GM23248 (cell line): ENCODE measurements around the gene RIMOC1.

Source experiments
- EZH2 ChIP-seq: fragments of 200-600 bp; sonication (generic); IDR thresholded peaks from 2 replicates; pipeline ENCODE4 v1.6.1; 2018; ENCODE audit warnings: antibody characterized with exemption, mild to moderate bottlenecking; ENCODE audit not compliant: insufficient read depth, poor library complexity, severe bottlenecking
- EZH2phosphoT487 ChIP-seq: fragments of 200-600 bp; sonication (generic); IDR thresholded peaks from 2 replicates; pipeline ENCODE4 v1.6.1; 2018; ENCODE audit warnings: antibody characterized with exemption, moderate library complexity, mild to moderate bottlenecking, low read depth; ENCODE audit not compliant: insufficient read depth

DNA sequence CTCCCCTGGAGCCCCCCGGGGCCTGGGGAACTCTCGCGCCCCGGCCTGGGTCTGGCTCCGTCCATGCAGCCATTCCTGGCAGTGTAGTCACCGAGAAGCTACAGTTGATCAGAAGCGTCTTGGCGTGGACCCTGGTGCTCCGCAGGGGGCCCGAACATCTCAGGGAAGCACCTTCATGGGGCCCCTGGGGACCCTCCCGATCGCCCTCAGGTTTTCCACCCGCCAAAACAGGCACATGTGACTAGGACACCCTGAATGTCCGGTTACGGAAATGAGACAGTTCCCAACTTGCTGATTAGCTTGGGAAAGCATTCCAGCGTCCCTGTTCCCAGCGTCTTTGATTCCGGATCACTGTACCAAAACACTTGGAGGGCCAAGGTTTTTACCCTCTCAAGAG is 21.4 kb downstream of the RIMOC1 start:
- TF ChIP-seq EZH2 (no peak), EZH2phosphoT487 (no peak)
